K562 (cell line): ENCODE results near the gene LRRC75A. TPM values are rescaled to one million over a fixed set of nuclear protein-coding genes. Genes with fewer than 3 reads are reported as not detected.
A peak's percentile ranks its signal among the peaks of the same experiment; 100 is the strongest.

Experiments used
- ATAC-seq: fragments of 200-7000 bp; cut with Tn5 transposase; 3 replicates; pipeline ENCODE4 v1.9.1; 2020; ENCODE audit warnings: moderate library complexity
- BruUV-seq: library from RNA; stranded (reverse); fragments of 400-500 nt; replicated peaks from 2 replicates; lab custom pipeline; 2021; lab: Mats Ljungman, UMichigan
- CTCF ChIA-PET: fragments of 300-600 bp; formaldehyde crosslinking; extraction: SDS; loops from one replicate; lab custom pipeline; 2021; ENCODE audit warnings: low intra/inter-chr PET ratio; lab: Yijun Ruan, JAX
- POLR2A ChIA-PET: fragments of 300-600, 350-650 bp; sonication (Branson Sonifier 250); formaldehyde crosslinking; extraction: SDS; loops from one replicate; lab custom pipeline; 2021; ENCODE audit warnings: antibody characterized with exemption, inconsistent platforms; lab: Yijun Ruan, JAX
- DNase-seq, 4 experiments: peaks; one replicate each; pipeline versions ENCODE4 v3.0.0 to v3.0.0-alpha.2; 2011 to 2018; ENCODE audit warnings: low spot score in 3 of 4, mixed read lengths in 3 of 4; ENCODE audit errors: extremely low read depth in 1 of 4
- FAIRE-seq: peaks from 2 replicates; lab custom pipeline; 2011; peaks lifted over from hg19 to GRCh38; lab: Jason Lieb, UNC
- H2AFZ ChIP-seq: 2 replicates; pipeline ENCODE4 v1.6.0; 2011; ENCODE audit warnings: low read depth, low read length, control low read depth, inconsistent platforms
- H3K27ac ChIP-seq: fragments of 200-600 bp; 3 replicates; pipeline ENCODE4 v1.8.0; 2011; ENCODE audit warnings: low read depth, mild to moderate bottlenecking, control low read depth, inconsistent platforms, low read length, moderate library complexity, mixed read lengths; ENCODE audit errors: extremely low read depth
- H3K27me3 ChIP-seq, 2 experiments: fragments of 300-600 bp in 1 of 2; 2 replicates in 1 of 2; 3 replicates in 1 of 2; pipeline versions ENCODE4 v1.6.0 to v1.8.0; 2011; ENCODE audit warnings: inconsistent platforms in 2 of 2, low read length in 2 of 2, mild to moderate bottlenecking in 1 of 2, mixed read lengths in 1 of 2, moderate library complexity in 1 of 2; ENCODE audit not compliant: control insufficient read depth in 2 of 2, insufficient read depth in 2 of 2
- H3K36me3 ChIP-seq: fragments of 300-600 bp; 3 replicates; pipeline ENCODE4 v1.8.0; 2011; ENCODE audit warnings: mild to moderate bottlenecking, low read length, inconsistent platforms; ENCODE audit not compliant: control insufficient read depth, insufficient read depth
- H3K4me1 ChIP-seq, 2 experiments: fragments of 200-600 bp in 1 of 2; replicated peaks in 1 of 2; 2 replicates in 1 of 2; 3 replicates in 1 of 2; pipeline versions ENCODE4 v1.5.1 to v1.8.0; 2011; ENCODE audit warnings: inconsistent platforms in 2 of 2, low read length in 2 of 2, mild to moderate bottlenecking in 1 of 2, mixed read lengths in 1 of 2, moderate library complexity in 1 of 2; ENCODE audit not compliant: control insufficient read depth in 2 of 2, insufficient read depth in 2 of 2
- H3K4me2 ChIP-seq: 2 replicates; pipeline ENCODE4 v1.6.1; 2011; ENCODE audit warnings: low read length, control low read depth, inconsistent platforms, mixed read lengths; ENCODE audit not compliant: insufficient read depth
- H3K4me3 ChIP-seq: fragments of 200-600 bp; sonication (generic), shearing (Covaris generic); 2 replicates; pipeline ENCODE4 v1.5.1; 2016; ENCODE audit warnings: control low read depth, inconsistent platforms
- H3K79me2 ChIP-seq: fragments of 200-600 bp; 3 replicates; pipeline ENCODE4 v1.8.0; 2011; ENCODE audit warnings: low read length, inconsistent platforms; ENCODE audit not compliant: control insufficient read depth, insufficient read depth
- H3K9ac ChIP-seq, 2 experiments: 2 replicates each; pipeline versions ENCODE4 v1.6.0 to v1.6.1; 2011; ENCODE audit warnings: low read depth in 2 of 2, low read length in 2 of 2, control low read depth in 1 of 2, inconsistent platforms in 1 of 2, mild to moderate bottlenecking in 1 of 2, mixed read lengths in 1 of 2; ENCODE audit not compliant: insufficient read depth in 1 of 2
- H3K9me1 ChIP-seq: one replicate; pipeline ENCODE4 v1.6.0; 2011; ENCODE audit warnings: inconsistent platforms, mild to moderate bottlenecking, low read length, moderate library complexity; ENCODE audit not compliant: control insufficient read depth, insufficient read depth
- H3K9me3 ChIP-seq: replicated peaks from 2 replicates; pipeline ENCODE4 v1.5.1; 2011; ENCODE audit warnings: low read depth, low read length, inconsistent platforms; ENCODE audit not compliant: control insufficient read depth, insufficient read depth
- H4K20me1 ChIP-seq: replicated peaks from 2 replicates; pipeline ENCODE4 v1.6.1; 2011; ENCODE audit warnings: low read length, inconsistent platforms, mixed read lengths; ENCODE audit not compliant: control insufficient read depth, insufficient read depth
- NFIX ChIP-seq: fragments of 250-450 bp; sonication (Bioruptor Pico); IDR thresholded peaks from 2 replicates; pipeline ENCODE4 v1.4.0; 2020; ENCODE audit warnings: low read depth, mild to moderate bottlenecking, moderate library complexity
- NR2C1 ChIP-seq, 2 experiments: fragments of 450-650 bp; IDR thresholded peaks; 2 replicates each; pipeline ENCODE4 v1.6.1; 2017; ENCODE audit warnings: mild to moderate bottlenecking in 2 of 2, antibody characterized with exemption in 1 of 2, inconsistent platforms in 1 of 2, missing compliant biosample characterization in 1 of 2, missing genetic modification characterization in 1 of 2
- POLR2G ChIP-seq: fragments of 200-400 bp; formaldehyde crosslinking; IDR thresholded peaks from 2 replicates; pipeline ENCODE4 v1.6.1; 2017; ENCODE audit warnings: low read depth, mild to moderate bottlenecking, antibody characterized with exemption, low read length, moderate library complexity
- RBFOX2 ChIP-seq: fragments of 200-400 bp; formaldehyde crosslinking; IDR thresholded peaks from 2 replicates; pipeline ENCODE4 v1.6.1; 2017; ENCODE audit warnings: low read depth, mild to moderate bottlenecking, low read length, moderate library complexity
- WGBS: fragments of 100-300 bp; shearing (Covaris generic); methylation state at CpG from one replicate; pipeline ENCODE4 v1.1.6; 2016; ENCODE audit warnings: low coverage, mixed read lengths; ENCODE audit not compliant: insufficient coverage; ENCODE audit errors: missing lambda C conversion rate; 5-methylcytosine and 5-hydroxymethylcytosine counted together
- in situ Hi-C: fragments of 300-500 bp; cut with MboI; formaldehyde crosslinking; loops from 4 replicates; pipeline ENCODE4 v1.15.0; 2018; ENCODE audit warnings: inconsistent platforms, mixed read lengths
- intact Hi-C: fragments of 100-400 bp; cut with micrococcal nuclease; formaldehyde crosslinking; loops from 2 replicates; pipeline ENCODE4 v1.14.2; 2022
- polyA plus RNA-seq, 8 experiments: library from polyadenylated mRNA; depleted of rRNA in 4 of 8; stranded (reverse) in 5 of 8; unstranded in 3 of 8; fragments of >200 nt; fragmentation: Nextera tagmentation in 2 of 8; fragmentation: Illumina TruSeq in 1 of 8; extraction: Ambion mirVana in 2 of 8; extraction: Trizol in 1 of 8; gene quantifications; 2 replicates each; pipeline versions ENCODE4 v1.2.1 to v1.2.3, GENCODE V29; 2011 to 2014; ENCODE audit warnings: inconsistent platforms in 1 of 8, missing spikeins in 1 of 8
- total RNA-seq, 7 experiments: library from RNA; depleted of rRNA in 6 of 7; stranded (reverse); fragments of >200 nt in 6 of 7; fragmentation: Illumina TruSeq in 2 of 7; extraction: Trizol in 2 of 7; gene quantifications; 2 replicates each; pipeline versions ENCODE4 v1.2.1 to v1.2.3, GENCODE V29; 2011 to 2021; ENCODE audit warnings: low replicate concordance in 1 of 7
- TF ChIP-seq, protein P1 (sequence below): sonication (generic); formaldehyde crosslinking; IDR thresholded peaks from 2 replicates; pipeline ENCODE4 v1.8.0; 2022; ENCODE audit warnings: mild to moderate bottlenecking, missing genetic modification reagents, borderline replicate concordance
- TF ChIP-seq, protein P2 (sequence below): sonication (generic); formaldehyde crosslinking; IDR thresholded peaks from 2 replicates; pipeline ENCODE4 v1.8.1; 2023; ENCODE audit warnings: mild to moderate bottlenecking, missing genetic modification reagents

LRRC75A gene
- total and polyA plus RNA-seq, 9 of the 15 experiments (the other 6 are each of a cell fraction or from before 2014, with no cell fraction given) = 0.04 to 0.34 (median 0.08) TPM; not detected in 5

DNA sequence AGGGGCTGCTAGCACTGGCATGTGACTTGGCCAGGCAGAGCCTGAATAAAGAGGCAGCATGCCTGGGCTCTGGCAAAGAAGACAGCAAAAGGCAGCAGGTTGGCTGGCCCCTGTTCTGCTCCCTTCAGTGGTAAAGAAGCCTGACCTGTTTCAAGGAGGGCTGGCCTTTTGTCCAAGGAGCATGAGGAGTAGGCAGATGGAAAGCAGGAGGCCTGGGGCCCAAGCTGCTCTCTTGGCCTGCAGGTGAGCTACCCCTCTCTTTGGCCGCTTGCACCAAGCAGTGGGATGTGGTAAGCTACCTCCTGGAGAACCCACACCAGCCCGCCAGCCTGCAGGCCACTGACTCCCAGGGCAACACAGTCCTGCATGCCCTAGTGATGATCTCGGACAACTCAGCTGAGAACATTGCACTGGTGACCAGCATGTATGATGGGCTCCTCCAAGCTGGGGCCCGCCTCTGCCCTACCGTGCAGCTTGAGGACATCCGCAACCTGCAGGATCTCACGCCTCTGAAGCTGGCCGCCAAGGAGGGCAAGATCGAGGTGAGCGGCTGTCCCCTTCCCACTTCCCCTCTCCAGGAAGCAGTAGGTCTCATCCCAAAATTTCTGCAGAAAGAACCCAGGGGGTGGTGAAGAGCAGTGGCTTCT, 68.6 kb downstream of the LRRC75A start:
- no peak overlapping the region for H2AFZ ChIP-seq
- no peak overlapping the region for H3K27ac ChIP-seq
- intact Hi-C loops = no loop called here
- peaks cover 4% of the 10 kb centered on the region for H3K9me1 ChIP-seq
- no peaks in the 10 kb centered on the region for H4K20me1 ChIP-seq
- peak; percentile 24; the same call in 1 of the 2 replicates for TF ChIP-seq POLR2G
- no peak for TF ChIP-seq NFIX (CRISPR knock-in tag)
- TF ChIP-seq, protein P1, sequence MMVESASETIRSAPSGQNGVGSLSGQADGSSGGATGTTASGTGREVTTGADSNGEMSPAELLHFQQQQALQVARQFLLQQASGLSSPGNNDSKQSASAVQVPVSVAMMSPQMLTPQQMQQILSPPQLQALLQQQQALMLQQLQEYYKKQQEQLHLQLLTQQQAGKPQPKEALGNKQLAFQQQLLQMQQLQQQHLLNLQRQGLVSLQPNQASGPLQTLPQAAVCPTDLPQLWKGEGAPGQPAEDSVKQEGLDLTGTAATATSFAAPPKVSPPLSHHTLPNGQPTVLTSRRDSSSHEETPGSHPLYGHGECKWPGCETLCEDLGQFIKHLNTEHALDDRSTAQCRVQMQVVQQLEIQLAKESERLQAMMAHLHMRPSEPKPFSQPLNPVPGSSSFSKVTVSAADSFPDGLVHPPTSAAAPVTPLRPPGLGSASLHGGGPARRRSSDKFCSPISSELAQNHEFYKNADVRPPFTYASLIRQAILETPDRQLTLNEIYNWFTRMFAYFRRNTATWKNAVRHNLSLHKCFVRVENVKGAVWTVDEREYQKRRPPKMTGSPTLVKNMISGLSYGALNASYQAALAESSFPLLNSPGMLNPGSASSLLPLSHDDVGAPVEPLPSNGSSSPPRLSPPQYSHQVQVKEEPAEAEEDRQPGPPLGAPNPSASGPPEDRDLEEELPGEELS = no peak
- peak; percentile 48 for TF ChIP-seq RBFOX2
- TF ChIP-seq, protein P2, sequence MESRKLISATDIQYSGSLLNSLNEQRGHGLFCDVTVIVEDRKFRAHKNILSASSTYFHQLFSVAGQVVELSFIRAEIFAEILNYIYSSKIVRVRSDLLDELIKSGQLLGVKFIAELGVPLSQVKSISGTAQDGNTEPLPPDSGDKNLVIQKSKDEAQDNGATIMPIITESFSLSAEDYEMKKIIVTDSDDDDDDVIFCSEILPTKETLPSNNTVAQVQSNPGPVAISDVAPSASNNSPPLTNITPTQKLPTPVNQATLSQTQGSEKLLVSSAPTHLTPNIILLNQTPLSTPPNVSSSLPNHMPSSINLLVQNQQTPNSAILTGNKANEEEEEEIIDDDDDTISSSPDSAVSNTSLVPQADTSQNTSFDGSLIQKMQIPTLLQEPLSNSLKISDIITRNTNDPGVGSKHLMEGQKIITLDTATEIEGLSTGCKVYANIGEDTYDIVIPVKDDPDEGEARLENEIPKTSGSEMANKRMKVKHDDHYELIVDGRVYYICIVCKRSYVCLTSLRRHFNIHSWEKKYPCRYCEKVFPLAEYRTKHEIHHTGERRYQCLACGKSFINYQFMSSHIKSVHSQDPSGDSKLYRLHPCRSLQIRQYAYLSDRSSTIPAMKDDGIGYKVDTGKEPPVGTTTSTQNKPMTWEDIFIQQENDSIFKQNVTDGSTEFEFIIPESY = peak; percentile 50; the same call in 1 of the 2 replicates
- TF ChIP-seq NR2C1 (IDR thresholded peaks at IDR 0.05) = no peak
- no peak for TF ChIP-seq NR2C1 (tag; IDR thresholded peaks at IDR 0.05)
- TF ChIP-seq, all 486 proteins: peak for 3
- ATAC-seq (no peak), DNase-seq (peak in 1 of 4 experiments; percentile 1), FAIRE-seq (no peak)
- in situ Hi-C loops = no loop called here
- Histone ChIP-seq H3K9ac (no peak overlapping the region), H3K27me3 (no peaks in the 10 kb centered on the region), H3K4me2 (no peak overlapping the region), H3K4me1 (peaks cover 14 to 29% of the 10 kb centered on the region in 2 experiments), H3K36me3 (peaks cover 70% of the 10 kb centered on the region; the same call in 2 of the 3 replicates), H3K79me2 (peaks cover 21% of the 10 kb centered on the region), H3K9me3 (no peaks in the 10 kb centered on the region), H3K4me3 (no peak overlapping the region)
- CTCF ChIA-PET = no interaction called here
- POLR2A ChIA-PET = interaction anchor here (0.6 to 1.3 kb wide), 6 partner anchors 9 to 55 kb away, joined by 3 to 6 read pairs (median 3); no protein-coding TSS in a partner anchor
- 90% methylated on average over 3 of the region's 10 CpGs for WGBS
- no TSS peak for BruUV-seq
